HT1080 (cell line): Measurements from ENCODE around the gene MAML2. TPM values are rescaled to one million over a fixed set of nuclear protein-coding genes. Genes with fewer than 3 reads are reported as not detected.

Source experiments
- DNase-seq: peaks from one replicate; pipeline ENCODE4 v3.0.0-alpha.2; 2015; ENCODE audit warnings: low read depth
- total RNA-seq: library from RNA; depleted of rRNA; stranded (reverse); fragments of >200 nt; shearing (Covaris generic); gene quantifications from 2 replicates; pipeline ENCODE4 v1.2.3, GENCODE V29; 2014

The MAML2 gene
- total RNA-seq, 1 experiment from 2014 or later: 7.2 TPM

- no peak for DNase-seq
Observed at GRCh38 chr11:96160732-96161306, 182.2 kb downstream of the MAML2 start.

- no peak for DNase-seq
Observed at GRCh38 chr11:96159968-96160367, 183.0 kb downstream of the MAML2 start.

- no peak for DNase-seq
Observed at GRCh38 chr11:96158126-96158525, 184.9 kb downstream of the MAML2 start.

- no peak for DNase-seq
Observed at GRCh38 chr11:96157517-96157873, 185.5 kb downstream of the MAML2 start.

GRCh38 chr11:96156379-96156722 is 186.6 kb downstream of the MAML2 start:
- no peak for DNase-seq

GRCh38 chr11:96155627-96156378 is 187.2 kb downstream of the MAML2 start:
- DNase-seq: peak; percentile 100

- peak; percentile 79 for DNase-seq
Observed at GRCh38 chr11:96154802-96155520, 188.0 kb downstream of the MAML2 start.

- DNase-seq: no peak
Observed at GRCh38 chr11:96152623-96153022, 190.4 kb downstream of the MAML2 start.

- DNase-seq: no peak
Observed at GRCh38 chr11:96151501-96151900, 191.5 kb downstream of the MAML2 start.

GRCh38 chr11:96150609-96151008 is 192.4 kb downstream of the MAML2 start:
- DNase-seq: no peak

- DNase-seq: peak; percentile 63
Observed at GRCh38 chr11:96149743-96150555, 193.0 kb downstream of the MAML2 start.

- DNase-seq: no peak
Observed at GRCh38 chr11:96147906-96148486, 195.0 kb downstream of the MAML2 start.

GRCh38 chr11:96147186-96147585 is 195.8 kb downstream of the MAML2 start:
- DNase-seq: no peak

GRCh38 chr11:96146765-96147164 is 196.2 kb downstream of the MAML2 start:
- DNase-seq: no peak

GRCh38 chr11:96145163-96145585 is 197.8 kb downstream of the MAML2 start:
- DNase-seq: no peak

GRCh38 chr11:96144553-96144952 is 198.4 kb downstream of the MAML2 start:
- DNase-seq: no peak

GRCh38 chr11:96143041-96143521 is 199.9 kb downstream of the MAML2 start:
- no peak for DNase-seq

GRCh38 chr11:96141626-96142025 is 201.4 kb downstream of the MAML2 start:
- DNase-seq: no peak

- DNase-seq: no peak
Observed at GRCh38 chr11:96139691-96140090, 203.3 kb downstream of the MAML2 start.

GRCh38 chr11:96137373-96137772 is 205.6 kb downstream of the MAML2 start:
- no peak for DNase-seq

- no peak for DNase-seq
Observed at GRCh38 chr11:96136613-96137298, 206.2 kb downstream of the MAML2 start.
